ENCODE measurements around the gene SMAGP.
"Not testable (repeated sequence)": the region's sequence is repeated elsewhere in the genome, so short reads cannot be mapped to it uniquely, and the experiment has no call there.

The SMAGP gene

DNA sequence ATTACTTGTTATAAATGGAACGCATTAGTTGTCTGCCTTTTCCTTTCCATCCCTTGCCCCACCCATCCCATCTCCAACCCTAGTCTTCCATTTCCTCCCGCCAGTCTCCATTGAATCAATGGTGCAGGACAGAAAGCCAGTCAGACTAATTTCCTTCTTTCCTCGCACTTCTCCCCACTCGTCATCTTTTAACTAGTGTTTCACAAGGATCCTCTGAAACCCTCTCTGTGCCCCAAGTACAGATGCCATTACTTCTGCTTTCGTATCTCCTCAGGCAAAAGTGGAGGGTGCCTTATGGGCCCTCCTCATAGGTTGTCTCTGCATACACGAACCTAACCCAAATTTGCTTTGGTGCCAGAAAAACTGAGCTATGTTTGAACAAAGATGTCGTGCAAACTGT lies 27.3 kb downstream of the SMAGP start:
- no peaks in the 10 kb centered on the region for H3K9me3 ChIP-seq
- H3K4me2 ChIP-seq: no peak overlapping the region
- H3K9ac ChIP-seq: no peak overlapping the region
- no peak overlapping the region for H3K27ac ChIP-seq
- no peak overlapping the region for H3K4me3 ChIP-seq
- H4K20me1 ChIP-seq: peaks cover 42% of the 10 kb centered on the region
- H3K36me3 ChIP-seq: peaks cover 57% of the 10 kb centered on the region
- H3K27me3 ChIP-seq: no peaks in the 10 kb centered on the region
- TF ChIP-seq Cebpa-rat (IDR thresholded peaks at IDR 0.05): no peak
- H3K4me1 ChIP-seq: peaks cover 45% of the 10 kb centered on the region

DNA sequence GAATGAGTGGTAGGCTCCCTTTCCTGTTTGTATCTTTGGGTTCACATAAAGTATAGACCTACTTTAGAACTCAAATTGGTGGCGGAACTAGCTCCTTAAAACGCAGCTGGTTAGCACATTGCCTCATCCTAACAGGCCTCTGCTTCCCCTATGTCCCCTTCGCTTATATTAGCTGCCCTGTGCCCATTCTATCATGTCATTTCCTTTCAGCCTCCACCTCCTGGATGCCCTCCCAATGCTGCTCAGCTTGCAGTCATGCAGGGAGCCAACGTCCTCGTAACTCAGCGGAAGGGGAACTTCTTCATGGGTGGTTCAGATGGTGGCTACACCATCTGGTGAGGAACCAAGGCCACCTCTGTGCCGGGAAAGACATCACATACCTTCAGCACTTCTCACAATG lies 28.1 kb downstream of the SMAGP start:
- Histone ChIP-seq H3K27me3 (no peaks in the 10 kb centered on the region), H3K36me3 (peaks cover 57% of the 10 kb centered on the region), H3K9me3 (no peaks in the 10 kb centered on the region), H3K4me1 (peaks cover 40% of the 10 kb centered on the region), H4K20me1 (peaks cover 42% of the 10 kb centered on the region), H3K4me2 (no peak overlapping the region), H3K9ac (no peak overlapping the region), H3K27ac (no peak overlapping the region), H3K4me3 (no peak overlapping the region)
- no peak for TF ChIP-seq Cebpa-rat (IDR thresholded peaks at IDR 0.05)

DNA sequence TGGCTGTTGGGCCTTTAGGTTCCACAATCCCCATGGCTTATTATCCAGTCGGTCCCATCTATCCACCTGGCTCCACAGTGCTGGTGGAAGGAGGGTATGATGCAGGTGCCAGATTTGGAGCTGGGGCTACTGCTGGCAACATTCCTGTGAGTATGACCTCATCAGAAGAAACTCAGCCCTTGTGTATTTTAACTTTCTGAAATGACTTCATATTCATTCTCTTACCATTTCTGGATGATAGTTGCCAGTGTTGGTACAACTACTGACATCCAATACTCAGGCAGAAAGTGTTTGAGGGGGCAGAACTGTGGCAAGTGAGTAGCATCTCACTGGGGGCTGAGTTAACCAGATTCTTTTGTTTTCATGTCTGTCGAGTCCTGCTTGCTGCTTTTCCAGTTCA lies 29.2 kb downstream of the SMAGP start:
- TF ChIP-seq Cebpa-rat (IDR thresholded peaks at IDR 0.05): no peak
- no peak overlapping the region for H3K27ac ChIP-seq
- H3K4me1 ChIP-seq: peaks cover 28% of the 10 kb centered on the region
- H3K9me3 ChIP-seq: no peaks in the 10 kb centered on the region
- no peak overlapping the region for H3K9ac ChIP-seq
- H3K4me3 ChIP-seq: no peak overlapping the region
- H3K27me3 ChIP-seq: no peaks in the 10 kb centered on the region
- no peak overlapping the region for H3K4me2 ChIP-seq
- peaks cover 42% of the 10 kb centered on the region for H4K20me1 ChIP-seq
- peaks cover 57% of the 10 kb centered on the region for H3K36me3 ChIP-seq

- Histone ChIP-seq H3K36me3 (peaks cover 37% of the 10 kb centered on the region), H3K4me2 (peak within 1 kb of the TSS; percentile 95), H3K4me3 (peak within 1 kb of the TSS; percentile 95), H4K20me1 (peaks cover 37% of the 10 kb centered on the region), H3K27ac (peak within 1 kb of the TSS; percentile 100), H3K4me1 (peaks cover 21% of the 10 kb centered on the region), H3K27me3 (no peaks in the 10 kb centered on the region), H3K9me3 (no peaks in the 10 kb centered on the region), H3K9ac (peak within 1 kb of the TSS; percentile 100)
- TF ChIP-seq Cebpa-rat (IDR thresholded peaks at IDR 0.05): no peak
These were observed 31.5 kb downstream of the SMAGP start, which contains the start of gene DAZAP2 for GRCh38 chr12:51238510-51239334. Gene DAZAP2 (plus strand): TSS chr12:51238826. CDS start chr12:51238908, 82 bp downstream.

DNA sequence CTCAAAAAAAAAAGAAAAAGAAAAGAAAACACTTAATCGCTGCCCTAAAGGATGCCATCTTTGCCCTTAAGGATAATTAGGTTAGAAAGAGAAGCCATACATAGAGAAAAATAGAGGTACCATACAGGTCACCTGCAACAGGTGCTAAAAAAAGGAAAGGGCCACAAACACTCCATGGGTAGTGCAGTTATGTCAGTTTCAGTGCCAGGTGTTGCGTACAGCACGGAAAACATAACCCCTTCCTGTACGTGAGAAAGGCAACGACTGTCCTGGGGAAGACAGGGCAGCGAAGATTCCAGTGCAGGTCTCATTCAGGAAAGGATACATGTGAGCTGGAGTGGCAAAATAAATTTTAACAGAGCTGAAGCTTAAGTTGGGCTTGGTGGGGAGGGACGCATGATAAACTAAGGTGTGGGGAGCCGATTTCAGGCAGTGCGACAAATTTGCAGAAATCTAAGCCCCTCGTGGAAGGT lies 32.1 kb downstream of the SMAGP start:
- Histone ChIP-seq H3K4me1 (peaks cover 21% of the 10 kb centered on the region), H3K9me3 (no peaks in the 10 kb centered on the region; the same call in 1 of the 2 replicates), H3K27ac (peak overlapping the region; percentile 44; the same call in 1 of the 2 replicates), H3K9ac (peak overlapping the region; percentile 100), H4K20me1 (peaks cover 33% of the 10 kb centered on the region), H3K4me3 (peak overlapping the region; percentile 95), H3K4me2 (peak overlapping the region; percentile 95), H3K36me3 (peaks cover 33% of the 10 kb centered on the region), H3K27me3 (no peaks in the 10 kb centered on the region)
- no peak for TF ChIP-seq Cebpa-rat (IDR thresholded peaks at IDR 0.05)

DNA sequence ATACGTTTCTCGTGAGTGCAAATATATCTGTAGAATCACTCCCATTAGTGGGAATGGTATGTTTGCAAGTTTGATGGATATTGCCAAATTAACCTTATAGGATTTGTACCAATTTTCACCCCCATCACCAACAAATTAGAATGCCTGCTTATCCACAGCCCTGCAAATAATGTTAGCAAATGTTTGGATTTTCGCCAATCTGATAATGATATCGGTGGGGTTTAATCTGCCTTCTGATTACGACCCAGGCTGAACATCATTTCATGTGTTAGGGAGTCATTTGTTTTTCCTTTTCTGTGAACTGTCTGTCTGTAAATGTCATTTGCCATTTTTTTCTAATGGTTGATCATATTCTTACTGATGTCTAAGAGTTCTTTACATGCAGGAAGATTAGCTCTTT lies 35.7 kb downstream of the SMAGP start:
- no peaks in the 10 kb centered on the region for H3K27me3 ChIP-seq
- no peak overlapping the region for H3K4me3 ChIP-seq
- H3K36me3 ChIP-seq: no peaks in the 10 kb centered on the region
- H3K9me3 ChIP-seq: no peaks in the 10 kb centered on the region; the same call in 1 of the 2 replicates
- H3K27ac ChIP-seq: no peak overlapping the region
- H3K4me2 ChIP-seq: no peak overlapping the region
- no peak overlapping the region for H3K9ac ChIP-seq
- H3K4me1 ChIP-seq: peaks cover 8% of the 10 kb centered on the region
- no peak for TF ChIP-seq Cebpa-rat (IDR thresholded peaks at IDR 0.05)
- peaks cover 4% of the 10 kb centered on the region; the same call in 1 of the 2 replicates for H4K20me1 ChIP-seq

GRCh38 chr12:51232642-51233041 lies 37.6 kb downstream of the SMAGP start:
- H3K9me3 ChIP-seq: no peaks in the 10 kb centered on the region; the same call in 1 of the 2 replicates
- H3K9ac ChIP-seq: no peak overlapping the region
- H3K4me3 ChIP-seq: no peak overlapping the region
- H3K4me2 ChIP-seq: no peak overlapping the region
- TF ChIP-seq Cebpa-rat (IDR thresholded peaks at IDR 0.05): no peak
- H3K27ac ChIP-seq: no peak overlapping the region
- H4K20me1 ChIP-seq: no peaks in the 10 kb centered on the region
- no peaks in the 10 kb centered on the region; the same call in 1 of the 2 replicates for H3K4me1 ChIP-seq
- no peaks in the 10 kb centered on the region for H3K27me3 ChIP-seq
- no peaks in the 10 kb centered on the region for H3K36me3 ChIP-seq

DNA sequence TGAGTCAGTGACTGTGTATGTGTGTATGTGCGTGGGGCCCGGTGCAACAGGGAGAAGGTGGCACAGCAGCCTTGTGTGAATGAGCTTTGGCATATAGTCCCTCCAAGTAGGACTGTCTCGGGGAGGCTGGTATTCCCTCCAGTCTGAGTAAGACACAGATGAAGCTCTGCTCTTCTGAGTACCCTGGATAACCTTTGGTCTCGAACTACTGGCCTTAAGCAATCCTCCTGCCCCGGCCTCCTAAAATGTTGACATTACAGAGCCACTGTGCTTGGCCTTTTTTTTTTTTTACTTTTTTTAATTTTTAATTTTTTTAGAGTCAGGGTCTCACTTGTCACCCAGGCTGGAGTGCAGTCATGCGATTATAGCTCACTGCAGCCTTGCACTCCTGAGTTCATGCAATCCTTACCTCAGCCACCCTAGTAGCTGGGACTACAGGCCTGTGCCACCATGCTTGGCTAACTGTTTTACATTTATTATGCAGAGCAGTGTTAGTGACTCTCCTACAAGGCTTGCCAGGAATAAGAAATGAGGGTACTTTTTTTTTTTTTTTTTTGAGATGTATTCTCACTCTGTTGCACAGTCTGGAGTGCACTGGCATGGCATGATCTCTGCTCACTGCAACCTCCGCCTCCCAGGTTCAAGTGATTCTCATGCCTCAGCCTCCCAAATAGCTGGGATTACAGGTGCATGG lies 41.0 kb downstream of the SMAGP start:
- Histone ChIP-seq H3K4me2 (no peak overlapping the region), H3K4me3 (no peak overlapping the region), H3K27ac (no peak overlapping the region), H3K9ac (no peak overlapping the region), H3K27me3 (no peaks in the 10 kb centered on the region), H3K36me3 (no peaks in the 10 kb centered on the region), H3K4me1 (no peaks in the 10 kb centered on the region), H3K9me3 (no peaks in the 10 kb centered on the region; the same call in 1 of the 2 replicates), H4K20me1 (no peaks in the 10 kb centered on the region)
- no peak for TF ChIP-seq Cebpa-rat (IDR thresholded peaks at IDR 0.05)

GRCh38 chr12:51227962-51228361 lies 42.3 kb downstream of the SMAGP start:
- Histone ChIP-seq H4K20me1 (no peaks in the 10 kb centered on the region), H3K9ac (no peak overlapping the region), H3K4me3 (no peak overlapping the region), H3K27ac (no peak overlapping the region), H3K4me1 (no peaks in the 10 kb centered on the region), H3K27me3 (no peaks in the 10 kb centered on the region), H3K4me2 (no peak overlapping the region), H3K9me3 (no peaks in the 10 kb centered on the region; the same call in 1 of the 2 replicates), H3K36me3 (no peaks in the 10 kb centered on the region)
- no peak for TF ChIP-seq Cebpa-rat (IDR thresholded peaks at IDR 0.05)

GRCh38 chr12:51227112-51227511 lies 43.1 kb downstream of the SMAGP start:
- not testable (repeated sequence) for H3K9ac ChIP-seq, H3K4me2 ChIP-seq, H3K27ac ChIP-seq, H3K9me3 ChIP-seq, H3K27me3 ChIP-seq, H3K36me3 ChIP-seq, H3K4me1 ChIP-seq, H3K4me3 ChIP-seq, H4K20me1 ChIP-seq

Data from BLaER1 (cell line).